ENCODE measurements around the gene SH3RF3. TPM values are rescaled to one million over a fixed set of nuclear protein-coding genes. Genes with fewer than 3 reads are reported as not detected.

Gene SH3RF3
- total RNA-seq, 1 experiment from 2014 or later = not detected

DNA sequence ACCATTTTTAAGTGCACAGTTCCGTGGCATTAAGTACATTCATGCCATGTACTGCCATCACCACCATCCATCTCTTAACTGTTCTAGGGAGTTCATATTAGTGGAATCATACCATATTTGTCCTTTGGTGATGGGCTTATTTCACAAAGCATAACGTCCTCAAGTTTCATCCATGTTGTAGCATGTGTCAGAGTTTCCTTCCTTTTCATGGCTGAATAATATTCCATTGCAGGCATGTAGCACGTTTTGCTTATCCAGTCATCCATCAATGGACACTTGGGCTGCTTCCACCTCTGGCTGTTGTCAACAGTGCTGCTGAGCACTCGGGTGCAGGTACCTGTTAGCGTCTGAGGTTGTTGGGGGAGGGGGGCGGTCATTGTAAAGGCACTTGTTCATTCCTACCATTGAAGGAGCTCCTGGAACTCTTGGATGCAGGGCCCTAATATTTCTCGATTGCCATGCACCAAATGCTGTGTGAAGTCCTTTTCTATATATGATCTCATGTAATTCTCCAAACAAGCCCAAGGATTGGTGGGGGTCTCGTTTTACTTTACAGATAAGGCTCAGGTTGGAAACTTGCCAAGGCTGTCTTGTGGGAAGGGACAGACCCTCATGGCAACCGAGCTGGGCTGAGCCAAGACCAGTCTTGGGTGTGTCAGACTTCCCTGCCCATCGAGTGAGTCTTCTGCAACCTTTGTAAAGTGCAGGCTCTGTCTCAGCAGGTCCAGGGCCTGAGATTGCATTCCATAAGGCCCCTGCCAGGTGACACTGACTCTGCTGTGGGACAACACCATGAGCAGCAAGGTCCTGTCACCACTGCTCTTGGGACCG lies 42.9 kb upstream of the SH3RF3 start:
- Histone ChIP-seq H3K9me3 (ENCODE audit: control insufficient read depth in 1 of 2, insufficient read depth in 1 of 2, low read depth in 1 of 2, low read length in 2 of 2) (no peaks in the 10 kb centered on the region), H3K27ac (ENCODE audit: low read depth, low read length) (no peak overlapping the region), H3K4me3 (replicated peaks in 1 of 2; ENCODE audit: low read depth in 1 of 2, low read length in 2 of 2) (no peak overlapping the region), H3K27me3 (ENCODE audit: insufficient read depth, low read length) (0 out of 2 replicates have a peak, but pooled peaks cover 2% of the 10 kb centered on the region), H3K4me2 (ENCODE audit: low read length) (no peak overlapping the region), H3K9ac (ENCODE audit: low read length) (no peak overlapping the region), H3K4me1 (ENCODE audit: control insufficient read depth in 1 of 2, insufficient read depth in 2 of 2, low read length in 2 of 2) (no peaks in the 10 kb centered on the region), H3K79me2 (ENCODE audit: insufficient read depth, low read length) (no peaks in the 10 kb centered on the region), H3K9me2 (ENCODE audit: insufficient read depth) (no peaks in the 10 kb centered on the region), H3K36me3 (ENCODE audit: control insufficient read depth in 1 of 2, insufficient read depth in 2 of 2, low read length in 2 of 2) (no peaks in the 10 kb centered on the region), H4K20me1 (ENCODE audit: insufficient read depth) (no peaks in the 10 kb centered on the region), H2AFZ (ENCODE audit: low read depth, low read length, poor library complexity, severe bottlenecking) (no peak overlapping the region)
- no peak for TF ChIP-seq SRF (IDR thresholded peaks at IDR 0.05; ENCODE audit: low read depth)
- TF ChIP-seq ZNF274 (IDR thresholded peaks at IDR 0.05; ENCODE audit: low read depth, low read length) = no peak
- intact Hi-C loops (cut with micrococcal nuclease) = no loop called here
- POLR2A ChIA-PET = no interaction called here
- BruUV-seq (replicated peaks) = no TSS peak
- RAD21 ChIA-PET (ENCODE audit: low non-redundant PET in 1 of 2, low total read pairs in 2 of 2, uncharacterized antibody in 2 of 2, unreplicated experiment in 2 of 2) = no interaction called here
- DNase-seq (ENCODE audit: low read depth, low spot score) (no peak), ATAC-seq (no peak)
- CTCF ChIA-PET = no interaction called here

DNA sequence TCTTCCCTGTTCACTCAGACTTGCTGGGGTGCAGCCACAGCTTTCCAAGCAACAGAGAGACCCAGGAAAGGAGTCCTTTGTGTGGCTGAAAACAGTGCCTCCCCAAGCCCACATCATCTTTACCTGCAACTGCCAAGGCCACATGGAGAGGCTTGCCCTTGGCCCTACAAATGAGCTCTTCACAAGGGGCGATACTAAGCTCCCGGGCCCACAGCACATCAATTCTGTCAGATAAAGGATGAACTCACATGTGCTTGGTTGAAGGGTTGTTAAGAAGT lies 42.3 kb upstream of the SH3RF3 start:
- RAD21 ChIA-PET (ENCODE audit: low non-redundant PET in 1 of 2, low total read pairs in 2 of 2, uncharacterized antibody in 2 of 2, unreplicated experiment in 2 of 2) = no interaction called here

More for the DNA sequence above, 42.3 kb upstream of the SH3RF3 start:
- no peak overlapping the region for H3K27ac ChIP-seq (ENCODE audit: low read depth, low read length)
- H3K36me3 ChIP-seq (ENCODE audit: control insufficient read depth in 1 of 2, insufficient read depth in 2 of 2, low read length in 2 of 2) = no peaks in the 10 kb centered on the region
- ATAC-seq = no peak
- intact Hi-C loops (cut with micrococcal nuclease) = no loop called here
- DNase-seq (ENCODE audit: low read depth, low spot score) = no peak
- ChIA-PET POLR2A (no interaction called here), CTCF (no interaction called here)
- H3K4me1 ChIP-seq (ENCODE audit: control insufficient read depth in 1 of 2, insufficient read depth in 2 of 2, low read length in 2 of 2) = no peaks in the 10 kb centered on the region
- no peak overlapping the region for H2AFZ ChIP-seq (ENCODE audit: low read depth, low read length, poor library complexity, severe bottlenecking)
- H4K20me1 ChIP-seq (ENCODE audit: insufficient read depth) = no peaks in the 10 kb centered on the region
- no peak overlapping the region for H3K9ac ChIP-seq (ENCODE audit: low read length)
- no peaks in the 10 kb centered on the region for H3K79me2 ChIP-seq (ENCODE audit: insufficient read depth, low read length)
- no peak for TF ChIP-seq CEBPB (IDR thresholded peaks at IDR 0.05; ENCODE audit: low read depth)
- no peak for TF ChIP-seq ZFX (IDR thresholded peaks at IDR 0.05)
- no peak for TF ChIP-seq POLR2A (IDR thresholded peaks at IDR 0.05; ENCODE audit: borderline replicate concordance, extremely low read depth, insufficient read depth, insufficient read length)
- no peak for TF ChIP-seq EGR1 (IDR thresholded peaks at IDR 0.05; ENCODE audit: low read depth)
- no peak for TF ChIP-seq SP1 (IDR thresholded peaks at IDR 0.05; ENCODE audit: low read depth)
- no peak for TF ChIP-seq POLR2AphosphoS5 (IDR thresholded peaks at IDR 0.05; ENCODE audit: low read depth, low read length)
- TF ChIP-seq FOSL1 (IDR thresholded peaks at IDR 0.05; ENCODE audit: low read depth) = no peak
- TF ChIP-seq RAD21 (IDR thresholded peaks at IDR 0.05; ENCODE audit: low read depth) = no peak
- TF ChIP-seq ELF1 (IDR thresholded peaks at IDR 0.05; ENCODE audit: borderline replicate concordance, low read depth) = no peak
- no peak for TF ChIP-seq ZNF274 (IDR thresholded peaks at IDR 0.05; ENCODE audit: low read depth, low read length)
- H3K4me3 ChIP-seq (replicated peaks in 1 of 2; ENCODE audit: low read depth in 1 of 2, low read length in 2 of 2) = no peak overlapping the region
- no peaks in the 10 kb centered on the region for H3K27me3 ChIP-seq (ENCODE audit: insufficient read depth, low read length)
- H3K4me2 ChIP-seq (ENCODE audit: low read length) = no peak overlapping the region
- no peaks in the 10 kb centered on the region for H3K9me3 ChIP-seq (ENCODE audit: control insufficient read depth in 1 of 2, insufficient read depth in 1 of 2, low read depth in 1 of 2, low read length in 2 of 2)
- H3K9me2 ChIP-seq (ENCODE audit: insufficient read depth) = no peaks in the 10 kb centered on the region
- no TSS peak for BruUV-seq (replicated peaks)

Data from HCT116 (cell line).